HG03280 (cell line): ENCODE results near the gene ODAD2.

Experiments
- ATAC-seq: cut with Tn5 transposase; IDR thresholded peaks from one replicate; pipeline ENCODE4 v1.9.1; 2021; ENCODE audit warnings: mild to moderate bottlenecking, moderate library complexity; ENCODE audit not compliant: unreplicated experiment

The ODAD2 gene

DNA sequence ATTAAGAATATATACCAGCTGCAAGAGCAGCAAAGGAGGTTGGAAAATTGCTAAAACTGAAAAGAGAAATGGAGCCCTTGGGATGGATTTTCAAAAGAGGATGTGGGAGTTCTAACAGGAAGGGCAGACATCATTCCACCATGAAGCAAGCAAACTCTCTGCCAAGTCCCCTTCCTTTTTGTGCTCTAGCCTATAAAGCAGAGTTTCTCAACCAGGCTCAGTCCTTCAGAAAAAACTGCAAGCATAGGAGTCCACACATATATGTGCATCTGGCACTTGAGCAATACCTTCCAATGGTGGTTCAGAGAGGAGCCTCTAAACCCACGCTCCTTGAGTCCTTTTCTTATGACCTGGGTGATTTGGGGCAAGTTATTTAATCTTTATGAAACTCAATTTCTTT, 154.7 kb downstream of the ODAD2 start:
- ATAC-seq: no peak

GRCh38 chr10:27838901-27839300, 160.0 kb downstream of the ODAD2 start:
- no peak for ATAC-seq

DNA sequence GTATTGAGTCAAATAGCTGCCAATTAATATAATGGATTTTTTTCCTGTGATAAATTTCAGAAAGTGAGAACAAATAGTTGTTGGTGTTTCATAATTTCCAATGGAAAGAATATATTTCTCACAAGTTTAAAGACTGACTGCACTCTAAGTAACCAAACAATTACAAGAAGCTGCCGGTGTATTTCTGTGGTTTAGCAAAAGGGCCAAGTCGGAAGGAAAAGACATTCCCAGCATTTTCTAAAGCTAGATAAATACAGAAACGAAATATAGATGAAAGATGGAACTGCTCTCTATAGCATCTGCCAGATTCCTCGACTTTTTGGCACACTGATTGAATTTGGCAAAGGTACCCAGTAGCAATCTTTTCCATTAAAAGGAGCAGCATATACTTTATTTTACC, 160.5 kb downstream of the ODAD2 start:
- ATAC-seq: no peak

- no peak for ATAC-seq
Observed at GRCh38 chr10:27834476-27834875, 164.4 kb downstream of the ODAD2 start.

- no peak for ATAC-seq
Observed at GRCh38 chr10:27833792-27834191, 165.1 kb downstream of the ODAD2 start.

DNA sequence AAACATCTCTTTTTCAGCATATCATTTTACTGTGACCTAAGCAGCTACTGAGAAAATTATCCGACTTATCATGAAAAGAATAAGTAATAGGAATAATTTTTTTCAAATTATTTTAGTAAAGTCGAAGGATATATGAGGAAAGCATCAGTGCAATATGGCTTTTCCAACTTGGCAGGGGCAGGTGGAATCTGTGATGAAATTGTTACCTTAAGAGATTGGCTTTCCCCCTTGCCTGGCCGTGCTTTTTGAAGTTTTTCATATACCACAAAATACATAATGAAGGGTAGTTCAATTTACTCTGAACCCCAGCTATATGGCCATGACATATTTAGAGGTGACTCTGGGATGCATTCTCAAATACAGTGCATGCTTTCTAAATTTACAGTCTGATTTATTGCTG, 166.1 kb downstream of the ODAD2 start:
- ATAC-seq: no peak

DNA sequence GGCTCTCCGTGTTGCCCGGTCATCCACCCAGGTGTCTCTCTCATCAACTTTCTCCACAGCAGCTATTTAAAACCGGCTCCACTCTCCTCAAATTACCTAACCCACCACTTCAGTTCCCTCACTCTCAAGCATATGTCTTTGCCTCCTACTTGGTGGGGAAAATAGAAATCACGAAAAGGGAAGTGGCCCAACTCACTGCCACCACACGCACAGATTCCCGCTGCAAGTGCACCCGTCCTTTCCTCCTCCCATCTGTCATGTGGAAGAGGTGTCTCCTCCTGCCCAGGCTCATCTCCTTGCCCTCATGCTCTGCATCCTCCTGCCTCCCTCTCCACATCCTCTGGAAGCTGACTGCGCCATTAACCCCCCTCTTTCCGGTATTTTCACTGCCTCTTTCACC, 172.5 kb downstream of the ODAD2 start:
- ATAC-seq: no peak

DNA sequence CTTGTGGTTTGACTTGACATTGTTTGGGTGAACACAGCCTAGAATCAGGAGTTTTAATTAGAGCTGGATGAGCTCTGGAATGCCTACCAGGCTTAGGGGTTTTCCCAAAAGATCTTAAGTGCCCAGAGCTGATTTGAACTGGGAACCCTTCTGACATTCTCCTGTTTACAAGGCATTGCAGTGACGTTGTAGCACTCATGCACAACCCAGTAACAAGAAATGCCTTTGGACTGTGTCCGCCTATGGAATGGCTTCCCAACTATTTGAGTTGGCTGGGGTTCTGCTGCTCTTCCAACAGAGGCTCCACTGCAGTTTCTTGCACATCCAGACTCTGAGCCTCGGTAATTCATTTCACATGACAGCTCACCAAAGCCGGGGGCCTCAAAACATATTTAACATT, 176.6 kb downstream of the ODAD2 start:
- no peak for ATAC-seq

GRCh38 chr10:27820637-27821036, 178.2 kb downstream of the ODAD2 start:
- no peak for ATAC-seq

DNA sequence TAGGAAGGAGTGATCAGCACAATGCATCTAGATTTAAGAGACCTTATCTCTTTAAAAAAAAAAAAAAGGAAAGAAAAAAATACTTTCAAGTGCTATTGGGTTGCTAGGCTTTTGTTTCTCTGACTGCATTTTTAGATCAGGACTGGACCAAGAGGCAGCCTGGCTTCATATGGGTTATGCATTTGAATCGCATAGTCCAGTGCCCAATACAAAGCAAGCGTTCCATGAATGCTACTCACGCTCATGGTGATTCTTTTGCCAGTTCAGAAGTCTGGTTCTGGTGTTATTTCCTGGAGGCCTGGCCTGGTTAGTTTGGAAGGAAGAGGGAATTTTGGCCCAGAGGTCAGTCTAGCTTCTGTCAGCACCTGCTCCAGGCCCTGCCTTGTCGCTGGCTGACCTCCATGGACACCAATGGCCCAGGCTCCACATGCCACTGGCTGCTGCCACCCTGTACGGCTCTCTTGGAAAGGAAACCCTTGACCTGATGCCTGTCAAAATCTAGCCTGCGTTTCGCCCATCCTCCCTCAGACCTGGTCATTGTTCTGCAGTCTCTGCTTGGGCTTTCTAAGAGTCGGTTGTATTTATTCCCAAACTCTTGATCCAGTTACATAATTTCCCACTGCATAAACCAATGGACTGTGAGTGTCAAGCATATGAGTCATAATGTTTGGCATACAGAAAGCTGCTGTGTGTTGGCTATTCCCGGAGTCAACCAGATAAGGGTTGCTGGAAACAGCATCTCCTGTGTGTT, 178.9 kb downstream of the ODAD2 start:
- ATAC-seq: no peak

DNA sequence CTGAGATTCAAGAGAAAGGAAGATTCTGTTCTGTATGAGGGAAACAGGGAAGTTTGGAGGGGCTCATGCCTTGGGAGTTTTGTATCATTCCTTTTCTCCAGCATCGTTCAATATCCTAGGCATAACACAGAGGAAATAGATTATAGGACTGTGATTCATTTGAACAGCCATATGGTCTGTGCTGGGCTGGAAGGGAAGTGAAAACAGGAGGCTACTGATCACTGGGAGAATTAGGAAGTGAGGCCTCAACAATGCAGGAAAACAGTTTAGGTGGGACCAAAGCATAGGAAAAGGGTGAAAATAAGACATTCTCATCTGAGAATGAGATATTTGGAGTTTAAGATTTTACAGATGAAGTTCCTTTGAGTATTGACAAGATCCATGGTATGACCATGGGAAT, 182.6 kb downstream of the ODAD2 start:
- no peak for ATAC-seq

GRCh38 chr10:27815846-27816245, 183.0 kb downstream of the ODAD2 start:
- ATAC-seq: no peak

- no peak for ATAC-seq
Observed at GRCh38 chr10:27815261-27815660, 183.6 kb downstream of the ODAD2 start.

DNA sequence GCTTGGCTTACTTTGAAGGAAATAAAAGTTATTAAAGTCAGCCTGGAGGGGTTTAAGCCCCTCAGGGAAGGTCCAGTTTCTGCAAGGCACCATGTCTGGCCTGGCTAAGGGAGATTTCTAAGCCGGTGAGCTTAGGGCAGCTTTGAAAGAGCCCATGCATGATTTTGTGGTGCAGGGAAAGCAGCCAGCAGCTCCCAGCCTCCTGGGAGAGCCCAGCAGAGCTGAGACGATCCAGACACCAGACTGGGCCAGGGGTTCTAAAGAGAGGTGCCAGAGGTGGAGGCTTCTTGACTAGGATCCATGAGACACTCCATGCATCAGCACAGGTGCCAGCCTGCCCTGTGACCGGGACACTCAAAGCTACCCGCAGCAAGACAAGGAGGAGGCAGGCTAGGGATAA, 193.7 kb downstream of the ODAD2 start:
- ATAC-seq: no peak

DNA sequence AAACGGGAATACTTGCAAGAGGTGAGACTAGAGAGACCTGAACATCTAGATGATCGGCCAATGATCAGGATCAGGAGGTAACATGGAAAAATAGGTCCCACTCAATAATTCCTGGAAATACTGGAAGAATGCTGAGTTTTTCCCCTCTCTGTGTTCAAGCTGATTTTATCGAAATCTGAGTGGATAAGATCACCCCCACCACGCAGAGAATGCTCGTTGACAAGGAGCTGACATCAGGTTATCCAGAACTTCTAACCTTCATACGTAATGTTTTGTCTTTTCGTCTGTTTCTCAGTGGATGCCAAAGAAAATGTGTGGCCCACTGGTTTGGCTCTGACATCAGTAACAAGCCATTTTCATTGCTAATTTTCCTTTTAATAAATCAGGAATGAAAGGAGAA, 194.7 kb downstream of the ODAD2 start:
- no peak for ATAC-seq

GRCh38 chr10:27801171-27801785, 197.6 kb downstream of the ODAD2 start:
- ATAC-seq: no peak

- no peak for ATAC-seq
Observed at GRCh38 chr10:27799046-27799445, 199.8 kb downstream of the ODAD2 start.

DNA sequence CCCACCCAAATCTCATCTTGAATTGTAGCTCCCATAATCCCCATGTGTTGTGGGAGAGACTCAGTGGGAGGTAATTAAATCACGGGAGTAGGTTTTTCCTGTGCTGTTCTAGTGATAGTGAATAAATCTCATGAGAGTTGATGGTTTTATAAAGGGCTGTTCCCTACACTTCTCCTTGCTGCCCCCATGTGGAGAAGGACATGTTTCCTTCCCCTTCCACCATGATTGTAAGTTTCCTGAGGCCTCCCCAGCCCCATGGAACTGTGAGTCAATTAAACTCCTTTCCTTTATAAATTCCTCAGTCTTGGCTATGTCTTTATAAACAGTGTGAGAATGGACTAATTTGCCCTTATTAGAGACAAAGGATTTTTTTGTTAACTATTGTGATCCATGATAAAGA, 204.7 kb downstream of the ODAD2 start:
- no peak for ATAC-seq

- no peak for ATAC-seq
Observed at GRCh38 chr10:27792216-27792615, 206.7 kb downstream of the ODAD2 start.

DNA sequence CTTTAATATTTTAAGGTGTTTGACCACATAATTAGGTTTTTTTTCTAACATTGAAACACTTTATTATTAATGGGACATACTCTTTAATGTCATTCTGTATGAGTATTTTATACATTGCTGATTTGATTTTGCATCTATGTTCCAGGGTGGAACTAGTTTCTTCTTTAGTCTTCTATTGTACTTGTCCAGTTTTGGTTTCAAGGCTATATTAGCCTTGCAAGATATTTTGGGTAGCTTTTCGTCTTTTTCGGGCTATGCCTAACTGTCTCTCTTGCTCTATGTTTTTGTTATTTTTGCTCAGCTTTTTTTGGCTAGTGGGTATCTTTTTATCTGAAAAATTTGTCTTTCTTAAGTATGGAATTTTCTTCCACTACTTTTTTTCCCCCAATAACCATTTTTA, 214.6 kb downstream of the ODAD2 start:
- ATAC-seq: no peak

DNA sequence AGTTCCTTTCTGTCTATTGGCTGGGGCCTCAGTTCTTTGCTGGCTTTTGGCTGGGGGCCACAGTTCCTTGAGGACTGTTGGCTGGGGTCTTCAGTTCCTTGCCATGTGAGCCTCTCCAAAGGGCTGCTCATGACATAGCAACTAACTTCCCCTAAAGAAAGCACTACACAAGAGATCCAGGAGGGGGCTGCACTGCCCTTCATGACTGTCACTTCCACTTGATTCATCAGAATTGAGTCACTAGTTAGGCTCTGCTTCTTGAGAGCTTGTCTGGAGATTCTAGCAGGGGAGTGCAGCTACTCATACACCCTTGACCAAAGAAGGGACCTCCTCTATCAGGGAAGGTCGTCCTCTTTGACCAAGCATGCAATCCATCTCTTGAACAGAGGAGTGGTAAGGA, 215.2 kb downstream of the ODAD2 start:
- no peak for ATAC-seq

DNA sequence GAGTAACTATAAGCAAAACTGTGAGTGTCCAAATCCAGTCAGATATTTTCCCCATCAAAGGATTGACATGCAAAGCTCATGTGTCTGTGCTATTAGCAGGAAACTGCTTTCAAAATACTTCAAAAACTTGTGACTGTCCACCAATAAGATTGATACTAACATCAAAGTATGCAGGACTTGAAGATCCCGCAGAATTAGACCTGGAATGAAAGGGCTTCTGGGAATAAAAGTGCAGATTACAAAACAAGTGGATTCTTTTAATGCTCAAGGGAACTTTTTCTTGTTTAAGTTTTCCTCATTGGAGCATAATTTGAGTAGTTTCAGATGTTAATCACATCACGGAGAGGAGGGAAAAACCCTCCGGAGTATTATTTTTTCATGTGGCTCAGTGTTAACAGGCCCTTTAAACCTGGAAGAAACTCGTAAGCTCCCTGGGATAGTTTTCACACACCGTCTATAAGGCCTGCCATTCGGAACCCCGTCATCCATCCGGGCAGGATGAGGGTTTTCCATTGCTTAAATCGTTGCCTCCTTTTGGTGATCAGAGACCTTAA, 219.3 kb downstream of the ODAD2 start:
- ATAC-seq: no peak

- no peak for ATAC-seq
Observed at GRCh38 chr10:27774831-27775230, 224.0 kb downstream of the ODAD2 start.
